HEK293T (cell line): ENCODE results near the gene PRKAG1.
"Not testable (repeated sequence)": the region's sequence is repeated elsewhere in the genome, so short reads cannot be mapped to it uniquely, and the experiment has no call there.

Source experiments
- CTCF ChIA-PET: fragments of 350-600 bp; formaldehyde crosslinking; extraction: SDS; loops from one replicate; lab custom pipeline; 2021; ENCODE audit warnings: antibody characterized with exemption, inconsistent platforms; lab: Yijun Ruan, JAX
- POLR2A ChIA-PET: fragments of 350-600 bp; formaldehyde crosslinking; extraction: SDS; loops from one replicate; lab custom pipeline; 2020; ENCODE audit warnings: antibody characterized with exemption, inconsistent platforms; lab: Yijun Ruan, JAX
- DNase-seq: peaks from one replicate; pipeline ENCODE4 v3.0.0; 2012; ENCODE audit warnings: mixed read lengths; ENCODE audit errors: extremely low spot score
- ARNT ChIP-seq: fragments of 450-650 bp; IDR thresholded peaks from 2 replicates; pipeline ENCODE4 v1.6.1; 2017; ENCODE audit warnings: mild to moderate bottlenecking
- BHLHE40 ChIP-seq: fragments of 450-650 bp; IDR thresholded peaks from 2 replicates; pipeline ENCODE4 v1.6.1; 2016; ENCODE audit warnings: mild to moderate bottlenecking, moderate library complexity, borderline replicate concordance
- CTBP1 ChIP-seq: fragments of 450-650 bp; IDR thresholded peaks from 2 replicates; pipeline ENCODE4 v1.6.1; 2016; ENCODE audit warnings: borderline replicate concordance
- ELF4 ChIP-seq: fragments of 450-650 bp; IDR thresholded peaks from 2 replicates; pipeline ENCODE4 v1.6.1; 2017; ENCODE audit warnings: antibody characterized with exemption
- FOXA1 ChIP-seq: fragments of 450-650 bp; IDR thresholded peaks from 2 replicates; pipeline ENCODE4 v1.6.1; 2016; ENCODE audit warnings: mild to moderate bottlenecking
- FOXK2 ChIP-seq: fragments of 450-650 bp; IDR thresholded peaks from 2 replicates; pipeline ENCODE4 v1.6.1; 2016; ENCODE audit warnings: mild to moderate bottlenecking
- FOXM1 ChIP-seq: fragments of 450-650 bp; IDR thresholded peaks from 2 replicates; pipeline ENCODE4 v1.6.1; 2017; ENCODE audit warnings: mild to moderate bottlenecking, borderline replicate concordance
- HDGF ChIP-seq: fragments of 450-650 bp; IDR thresholded peaks from 2 replicates; pipeline ENCODE4 v1.6.1; 2017; ENCODE audit warnings: antibody characterized with exemption, borderline replicate concordance
- L3MBTL2 ChIP-seq: fragments of 450-650 bp; conservative IDR thresholded peaks from 2 replicates; pipeline ENCODE4 v1.6.1; 2016; ENCODE audit warnings: mild to moderate bottlenecking
- LEF1 ChIP-seq: fragments of 450-650 bp; IDR thresholded peaks from 2 replicates; pipeline ENCODE4 v1.6.1; 2017; ENCODE audit warnings: mild to moderate bottlenecking, borderline replicate concordance
- NFRKB ChIP-seq: fragments of 450-650 bp; IDR thresholded peaks from 2 replicates; pipeline ENCODE4 v1.6.1; 2016; ENCODE audit warnings: mild to moderate bottlenecking, moderate library complexity
- SP1 ChIP-seq: fragments of 450-650 bp; IDR thresholded peaks from 2 replicates; pipeline ENCODE4 v1.6.1; 2017
- SUZ12 ChIP-seq: fragments of 450-650 bp; IDR thresholded peaks from 2 replicates; pipeline ENCODE4 v1.6.1; 2016; ENCODE audit warnings: mild to moderate bottlenecking
- TARDBP ChIP-seq: fragments of 450-650 bp; IDR thresholded peaks from 2 replicates; pipeline ENCODE4 v1.6.1; 2016
- ZNF384 ChIP-seq: fragments of 450-650 bp; IDR thresholded peaks from 2 replicates; pipeline ENCODE4 v1.6.1; 2016
- TF ChIP-seq, protein P1 (sequence below): fragments of 450-650 bp; IDR thresholded peaks from 2 replicates; pipeline ENCODE4 v1.6.1; 2016

PRKAG1 gene

DNA sequence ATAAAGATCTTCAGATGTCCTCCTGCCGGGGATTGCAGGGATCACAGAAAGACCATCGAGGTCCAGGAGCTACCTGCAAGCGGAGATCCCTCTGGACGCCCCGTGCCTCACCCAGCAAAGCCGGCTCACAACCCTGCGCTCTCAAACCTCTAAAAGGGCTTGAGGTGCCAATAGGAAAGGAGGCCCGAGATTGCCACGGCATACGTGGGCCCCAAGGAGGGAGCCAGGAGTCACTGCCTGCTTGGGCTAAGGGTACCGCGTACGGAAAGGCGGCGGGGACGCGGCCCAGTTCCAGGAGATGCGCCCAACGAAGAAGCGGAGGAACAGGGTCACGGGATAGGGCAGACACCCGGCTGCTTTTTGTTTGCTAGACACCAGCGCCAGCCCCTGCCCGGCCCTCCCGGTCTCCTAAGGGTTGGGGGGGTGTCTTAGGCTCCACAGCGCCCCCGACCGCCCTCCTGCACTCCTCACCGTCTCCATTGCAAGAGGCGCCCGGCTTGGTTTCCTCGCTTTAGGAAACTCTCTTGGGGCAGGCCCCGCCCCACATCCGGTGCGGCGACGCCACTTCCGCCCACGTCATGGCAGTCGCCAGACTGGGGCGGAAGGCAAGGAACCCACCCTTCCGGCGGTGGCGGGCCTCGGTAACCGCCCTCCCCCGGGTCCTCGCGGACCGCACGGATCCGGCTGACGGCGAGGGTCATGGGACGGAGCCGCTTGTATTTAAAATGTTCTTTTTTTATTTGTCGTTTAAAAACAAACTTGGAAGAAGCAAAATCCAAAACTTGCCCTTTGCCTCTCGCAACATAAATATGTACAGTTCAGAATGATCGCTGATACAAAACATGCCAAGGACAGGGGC lies at the start of gene PRKAG1:
PRKAG1 (minus strand) TSS at position 516 of the 859 bp plus-strand sequence; CDS start at position 480, 36 bp downstream.
- peak; percentile 98 for DNase-seq
- ChIA-PET POLR2A (interaction anchor here (0.7 to 2.3 kb wide), 9 partner anchors 9 to 61 kb away, joined by 3 to 17 read pairs (median 4); partner anchors contain the start of gene ARF3), CTCF (interaction anchor here (0.6 to 1.7 kb wide), 4 partner anchors 11 to 358 kb away, joined by 3 to 8 read pairs (median 3); no protein-coding TSS in a partner anchor)
- TF ChIP-seq ELF4 (0 out of 2 replicates have a peak, but pooled peaks have one; percentile 18), SUZ12 (no peak), L3MBTL2 (peak; percentile 47; the same call in 1 of the 2 replicates)

- POLR2A ChIA-PET = interaction anchor here (1.3 to 1.8 kb wide), 2 partner anchors 26 to 65 kb away, joined by 4 to 6 read pairs; partner anchors contain the start of gene TUBA1B
- CTCF ChIA-PET = interaction anchor here (1.1 to 8.0 kb wide), 3 partner anchors 12 to 26 kb away, joined by 4 to 57 read pairs (median 28); no protein-coding TSS in a partner anchor
Observed at GRCh38 chr12:49066120-49066519, 47.5 kb upstream of the PRKAG1 start.

GRCh38 chr12:49064767-49065152 lies 46.2 kb upstream of the PRKAG1 start:
- ChIA-PET CTCF (interaction anchor here (0.7 to 8.0 kb wide), 11 partner anchors 13 to 178 kb away, joined by 3 to 57 read pairs (median 4); partner anchors contain the start of gene LMBR1L), POLR2A (interaction anchor here (0.6 to 3.8 kb wide), 5 partner anchors 8 to 66 kb away, joined by 3 to 36 read pairs (median 4); partner anchors contain the start of gene TUBA1B)
- no peak for DNase-seq
- TF ChIP-seq FOXK2 (no peak), ARNT (no peak), L3MBTL2 (no peak), SUZ12 (no peak), NFRKB (no peak), ELF4 (no peak), TARDBP (no peak), ZNF384 (no peak), HDGF (no peak)

More at GRCh38 chr12:49066120-49066519, 47.5 kb upstream of the PRKAG1 start:
- TF ChIP-seq ZNF384 = no peak
- TF ChIP-seq FOXA1 = no peak
- TF ChIP-seq SUZ12 = no peak
- TF ChIP-seq ELF4 = no peak
- TF ChIP-seq HDGF = no peak
- TF ChIP-seq NFRKB = no peak
- TF ChIP-seq, protein P1, sequence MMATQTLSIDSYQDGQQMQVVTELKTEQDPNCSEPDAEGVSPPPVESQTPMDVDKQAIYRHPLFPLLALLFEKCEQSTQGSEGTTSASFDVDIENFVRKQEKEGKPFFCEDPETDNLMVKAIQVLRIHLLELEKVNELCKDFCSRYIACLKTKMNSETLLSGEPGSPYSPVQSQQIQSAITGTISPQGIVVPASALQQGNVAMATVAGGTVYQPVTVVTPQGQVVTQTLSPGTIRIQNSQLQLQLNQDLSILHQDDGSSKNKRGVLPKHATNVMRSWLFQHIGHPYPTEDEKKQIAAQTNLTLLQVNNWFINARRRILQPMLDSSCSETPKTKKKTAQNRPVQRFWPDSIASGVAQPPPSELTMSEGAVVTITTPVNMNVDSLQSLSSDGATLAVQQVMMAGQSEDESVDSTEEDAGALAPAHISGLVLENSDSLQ = no peak
- no peak for TF ChIP-seq FOXK2
- TF ChIP-seq ARNT = no peak
- TF ChIP-seq SP1 = no peak
- TF ChIP-seq FOXM1 = no peak
- no peak for TF ChIP-seq L3MBTL2
- no peak for TF ChIP-seq BHLHE40
- no peak for TF ChIP-seq TARDBP
- no peak for TF ChIP-seq LEF1
- no peak for TF ChIP-seq CTBP1
- DNase-seq = no peak

GRCh38 chr12:49061916-49062315 lies 43.3 kb upstream of the PRKAG1 start:
- POLR2A ChIA-PET = interaction anchor here (1.4 to 3.8 kb wide), 2 partner anchors 27 to 69 kb away, joined by 4 to 36 read pairs; partner anchors contain the start of gene TUBA1B
- CTCF ChIA-PET, DNase-seq: not testable (repeated sequence)

DNA sequence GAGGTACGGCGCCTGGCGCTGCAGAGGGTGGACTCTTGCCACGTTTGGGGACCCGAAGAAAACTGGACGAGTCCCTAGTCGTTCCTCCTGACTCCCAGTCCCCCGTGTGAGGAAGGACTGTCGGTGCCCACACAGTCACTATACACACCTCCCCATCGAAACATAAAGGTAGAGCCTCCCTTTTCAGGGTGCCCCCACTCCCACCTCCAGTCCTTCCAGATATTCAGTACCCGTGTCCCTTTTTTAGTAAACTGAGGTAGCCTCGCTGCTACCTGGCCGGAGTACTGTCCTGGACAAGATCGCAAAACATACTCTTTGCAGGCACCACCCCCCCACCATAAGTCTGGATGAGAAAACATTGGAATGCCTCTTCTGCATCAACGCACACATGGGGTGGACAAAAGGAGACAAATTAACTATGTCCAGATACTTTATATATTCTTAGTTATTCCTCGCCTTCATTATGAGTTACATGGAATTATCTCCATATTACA lies 42.6 kb upstream of the PRKAG1 start:
- CTCF ChIA-PET = no interaction called here
- POLR2A ChIA-PET = interaction anchor here (1.5 kb wide), 1 partner anchor 9 kb away, joined by 7 read pairs; the partner anchor contains the start of gene RHEBL1
- no peak for DNase-seq

More for the DNA sequence above, 42.6 kb upstream of the PRKAG1 start:
- TF ChIP-seq SUZ12 (no peak), FOXK2 (no peak), NFRKB (no peak), LEF1 (no peak), ARNT (no peak), L3MBTL2 (no peak), HDGF (no peak), TARDBP (no peak), FOXM1 (no peak), BHLHE40 (no peak), CTBP1 (no peak), ZNF384 (no peak), FOXA1 (no peak), SP1 (no peak), ELF4 (no peak)
- TF ChIP-seq, protein P1 = no peak
